ENCODE results near the gene PDGFA. TPM values are rescaled to one million over a fixed set of nuclear protein-coding genes. Genes with fewer than 3 reads are reported as not detected.

The PDGFA gene
- total and polyA plus RNA-seq, 2 donors from 2014 or later: 14.1 to 53.0 TPM

GRCh38 chr7:479948-480499 is 39.6 kb downstream of the PDGFA start:
- intact Hi-C loops (cut with DNase I): no loop called here
- DNase-seq: peak in 2 of 5 donors; percentile 52 to 72
- Histone ChIP-seq H3K4me3 (ENCODE audit: low read length in 3 of 3) (no peak overlapping the region), H3K4me1 (ENCODE audit: control insufficient read depth in 2 of 3, insufficient read depth in 2 of 3, low read depth in 1 of 3, low read length in 3 of 3) (no peaks in the 10 kb centered on the region), H3K27me3 (ENCODE audit: control insufficient read depth, insufficient read depth, low read length) (no peaks in the 10 kb centered on the region), H3K9me3 (ENCODE audit: control insufficient read depth in 2 of 3, insufficient read depth in 1 of 3, low read length in 3 of 3) (no peaks in the 10 kb centered on the region), H3K27ac (ENCODE audit: low read depth in 2 of 2, low read length in 2 of 2) (no peak overlapping the region), H3K36me3 (ENCODE audit: control insufficient read depth in 2 of 3, insufficient read depth in 3 of 3, low read length in 3 of 3) (no peaks in the 10 kb centered on the region), H3K9ac (ENCODE audit: low read length in 3 of 3) (no peak overlapping the region)
- TF ChIP-seq CTCF (IDR thresholded peaks at IDR 0.05; ENCODE audit: borderline replicate concordance, extremely low read depth, insufficient read depth): no peak
- no peak for FAIRE-seq

DNA sequence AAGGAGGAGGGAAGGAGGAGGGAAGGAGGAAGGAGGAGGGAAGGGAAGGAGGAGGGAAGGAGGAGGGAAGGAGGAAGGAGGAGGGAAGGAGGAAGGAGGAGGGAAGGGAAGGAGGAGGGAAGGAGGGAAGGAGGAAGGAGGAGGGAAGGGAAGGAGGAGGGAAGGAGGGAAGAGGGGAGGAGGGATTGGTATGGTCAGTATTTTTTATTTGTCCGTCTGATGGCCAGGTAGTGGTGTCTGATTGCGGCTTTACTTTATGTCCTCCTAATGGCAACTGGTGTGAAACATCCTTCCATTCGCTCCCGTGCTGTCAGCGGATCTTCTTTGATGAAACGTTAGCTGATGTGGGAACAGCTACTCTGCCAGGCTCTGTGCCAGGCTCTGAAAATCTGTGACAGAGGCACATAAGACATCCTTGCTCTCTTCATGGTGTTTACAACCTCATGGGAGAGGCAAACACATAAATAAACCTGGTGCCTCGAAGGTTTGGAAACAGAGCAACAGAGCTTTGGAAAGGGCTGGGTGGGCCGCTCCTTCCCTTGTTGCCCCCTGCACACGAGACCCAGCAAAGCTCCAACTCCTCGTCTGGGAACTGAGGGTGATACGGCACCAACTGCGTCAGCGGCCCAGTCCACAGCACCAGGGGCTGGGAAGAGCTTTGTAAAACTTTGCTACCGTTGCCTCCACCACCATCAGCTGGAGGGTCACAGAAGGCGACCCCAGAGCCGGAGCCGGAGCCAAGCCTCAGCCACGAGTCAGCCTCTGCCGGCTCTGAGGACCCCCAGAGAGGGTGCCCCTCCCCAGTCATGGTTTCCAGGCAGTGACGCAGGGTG is 40.3 kb downstream of the PDGFA start:
- H3K4me3 ChIP-seq (ENCODE audit: low read length in 3 of 3): no peak overlapping the region
- peaks cover 0 to 5% (median 0%) of the 10 kb centered on the region in 3 donors for H3K9me3 ChIP-seq (ENCODE audit: control insufficient read depth in 2 of 3, insufficient read depth in 1 of 3, low read length in 3 of 3)
- H3K27me3 ChIP-seq (ENCODE audit: control insufficient read depth, insufficient read depth, low read length): no peaks in the 10 kb centered on the region
- intact Hi-C loops (cut with DNase I): no loop called here
- H3K4me1 ChIP-seq (ENCODE audit: control insufficient read depth in 2 of 3, insufficient read depth in 2 of 3, low read depth in 1 of 3, low read length in 3 of 3): no peaks in the 10 kb centered on the region
- no peak for FAIRE-seq
- H3K27ac ChIP-seq (ENCODE audit: low read depth in 2 of 2, low read length in 2 of 2): no peak overlapping the region
- H3K36me3 ChIP-seq (ENCODE audit: control insufficient read depth in 2 of 3, insufficient read depth in 3 of 3, low read length in 3 of 3): no peaks in the 10 kb centered on the region
- no peak for TF ChIP-seq CTCF (IDR thresholded peaks at IDR 0.05; ENCODE audit: borderline replicate concordance, extremely low read depth, insufficient read depth)
- DNase-seq: peak in 1 of 5 donors; percentile 10
- no peak overlapping the region for H3K9ac ChIP-seq (ENCODE audit: low read length in 3 of 3)

GRCh38 chr7:477626-478220 is 41.9 kb downstream of the PDGFA start:
- no peak overlapping the region for H3K9ac ChIP-seq (ENCODE audit: low read length in 3 of 3)

More at GRCh38 chr7:477626-478220, 41.9 kb downstream of the PDGFA start:
- no peaks in the 10 kb centered on the region for H3K4me1 ChIP-seq (ENCODE audit: control insufficient read depth in 2 of 3, insufficient read depth in 2 of 3, low read depth in 1 of 3, low read length in 3 of 3)
- H3K27ac ChIP-seq (ENCODE audit: low read depth in 2 of 2, low read length in 2 of 2): no peak overlapping the region
- H3K27me3 ChIP-seq (ENCODE audit: control insufficient read depth, insufficient read depth, low read length): no peaks in the 10 kb centered on the region
- H3K9me3 ChIP-seq (ENCODE audit: control insufficient read depth in 2 of 3, insufficient read depth in 1 of 3, low read length in 3 of 3): peaks cover 0 to 6% (median 0%) of the 10 kb centered on the region in 3 donors
- TF ChIP-seq CTCF (IDR thresholded peaks at IDR 0.05; ENCODE audit: borderline replicate concordance, extremely low read depth, insufficient read depth): no peak
- FAIRE-seq: no peak
- intact Hi-C loops (cut with DNase I): no loop called here
- H3K4me3 ChIP-seq (ENCODE audit: low read length in 3 of 3): no peak overlapping the region
- H3K36me3 ChIP-seq (ENCODE audit: control insufficient read depth in 2 of 3, insufficient read depth in 3 of 3, low read length in 3 of 3): no peaks in the 10 kb centered on the region
- peak in 2 of 5 donors; percentile 29 to 47 for DNase-seq
